ENCODE measurements around the gene THAP7. TPM values are rescaled to one million over a fixed set of nuclear protein-coding genes. Genes with fewer than 3 reads are reported as not detected.
"Not testable (repeated sequence)": the region's sequence is repeated elsewhere in the genome, so short reads cannot be mapped to it uniquely, and the experiment has no call there.

The THAP7 gene
- total RNA-seq, 1 donor from 2014 or later = 12.2 TPM

DNA sequence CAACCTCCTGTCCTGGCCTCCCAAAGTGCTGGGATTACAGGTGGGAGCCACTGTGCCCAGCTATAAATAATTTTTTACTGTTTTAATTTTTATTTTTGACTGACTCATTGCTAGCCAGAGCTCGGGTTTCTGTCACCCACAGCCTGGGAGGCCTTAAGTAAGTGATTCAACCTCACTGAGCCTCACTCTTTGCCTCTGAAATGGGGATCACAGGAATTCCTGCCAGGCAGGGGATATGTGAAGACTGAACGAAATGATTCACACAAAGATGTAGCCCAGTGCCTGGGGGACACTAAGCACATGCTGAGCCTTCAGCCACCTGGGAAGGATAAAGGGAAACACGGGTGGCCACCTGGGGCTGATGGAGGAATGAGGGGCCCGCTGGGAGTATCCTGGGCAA lies 40.0 kb upstream of the THAP7 start:
- Histone ChIP-seq H3K4me1 (ENCODE audit: insufficient read depth, low read length) (peaks cover 40% of the 10 kb centered on the region), H3K79me2 (ENCODE audit: insufficient read depth, low read length) (no peaks in the 10 kb centered on the region), H3K4me2 (ENCODE audit: low read length) (no peak overlapping the region), H3K9ac (ENCODE audit: low read length) (no peak overlapping the region), H3K27me3 (ENCODE audit: insufficient read depth, low read length) (no peaks in the 10 kb centered on the region), H3K4me3 (ENCODE audit: insufficient read depth, low read depth, low read length) (no peak overlapping the region), H2AFZ (ENCODE audit: low read depth, low read length) (no peak overlapping the region), H4K20me1 (ENCODE audit: insufficient read depth, low read length) (no peaks in the 10 kb centered on the region), H3K9me3 (ENCODE audit: insufficient read depth, low read depth, low read length) (no peaks in the 10 kb centered on the region), H3K27ac (ENCODE audit: low read depth, low read length) (no peak overlapping the region), H3K36me3 (ENCODE audit: insufficient read depth, low read length) (no peaks in the 10 kb centered on the region)
- no peak overlapping the region for H3K4me3 Mint-ChIP-seq (ENCODE audit: unreplicated experiment)
- no peaks in the 10 kb centered on the region for H3K9me3 Mint-ChIP-seq (ENCODE audit: unreplicated experiment)
- peak overlapping the region; percentile 34 for H3K27ac Mint-ChIP-seq (ENCODE audit: unreplicated experiment)
- H3K36me3 Mint-ChIP-seq (ENCODE audit: low read depth, unreplicated experiment) = peaks cover 2% of the 10 kb centered on the region
- peaks cover 6% of the 10 kb centered on the region for H3K27me3 Mint-ChIP-seq (ENCODE audit: low read depth, unreplicated experiment)
- peaks cover 41% of the 10 kb centered on the region for H3K4me1 Mint-ChIP-seq (ENCODE audit: low read depth, unreplicated experiment)
- no peak for TF ChIP-seq EZH2 (IDR thresholded peaks at IDR 0.05; ENCODE audit: insufficient read depth, low read length)
- TF ChIP-seq, protein P1, sequence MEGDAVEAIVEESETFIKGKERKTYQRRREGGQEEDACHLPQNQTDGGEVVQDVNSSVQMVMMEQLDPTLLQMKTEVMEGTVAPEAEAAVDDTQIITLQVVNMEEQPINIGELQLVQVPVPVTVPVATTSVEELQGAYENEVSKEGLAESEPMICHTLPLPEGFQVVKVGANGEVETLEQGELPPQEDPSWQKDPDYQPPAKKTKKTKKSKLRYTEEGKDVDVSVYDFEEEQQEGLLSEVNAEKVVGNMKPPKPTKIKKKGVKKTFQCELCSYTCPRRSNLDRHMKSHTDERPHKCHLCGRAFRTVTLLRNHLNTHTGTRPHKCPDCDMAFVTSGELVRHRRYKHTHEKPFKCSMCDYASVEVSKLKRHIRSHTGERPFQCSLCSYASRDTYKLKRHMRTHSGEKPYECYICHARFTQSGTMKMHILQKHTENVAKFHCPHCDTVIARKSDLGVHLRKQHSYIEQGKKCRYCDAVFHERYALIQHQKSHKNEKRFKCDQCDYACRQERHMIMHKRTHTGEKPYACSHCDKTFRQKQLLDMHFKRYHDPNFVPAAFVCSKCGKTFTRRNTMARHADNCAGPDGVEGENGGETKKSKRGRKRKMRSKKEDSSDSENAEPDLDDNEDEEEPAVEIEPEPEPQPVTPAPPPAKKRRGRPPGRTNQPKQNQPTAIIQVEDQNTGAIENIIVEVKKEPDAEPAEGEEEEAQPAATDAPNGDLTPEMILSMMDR (IDR thresholded peaks at IDR 0.05; ENCODE audit: insufficient read depth, low read depth, low read length) = no peak
- no peak for FAIRE-seq
- peak; percentile 52 for DNase-seq (ENCODE audit: low read depth)

DNA sequence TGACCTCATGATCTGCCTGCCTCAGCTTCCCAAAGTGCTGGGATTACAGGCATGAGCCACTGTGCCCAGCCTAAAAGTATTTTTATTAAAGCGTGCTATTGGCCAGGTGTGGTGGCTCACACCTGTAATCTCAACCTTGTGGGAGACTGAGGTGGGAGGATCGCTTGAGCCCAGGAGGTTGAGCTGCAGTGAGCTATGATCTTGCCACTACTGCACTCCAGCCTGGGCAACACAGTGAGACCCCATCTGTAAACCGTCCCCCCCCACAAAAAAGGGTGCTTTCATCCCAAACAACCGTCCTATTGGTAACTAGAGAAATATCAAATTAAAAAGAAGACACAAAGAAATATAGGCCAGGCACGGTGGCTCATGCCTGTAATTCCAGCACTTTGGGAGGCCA lies 37.2 kb upstream of the THAP7 start:
- H3K27me3 Mint-ChIP-seq (ENCODE audit: low read depth, unreplicated experiment); H3K36me3 Mint-ChIP-seq (ENCODE audit: low read depth, unreplicated experiment); H3K4me2 ChIP-seq (ENCODE audit: low read length); H4K20me1 ChIP-seq (ENCODE audit: insufficient read depth, low read length); DNase-seq (ENCODE audit: low read depth); H2AFZ ChIP-seq (ENCODE audit: low read depth, low read length); H3K36me3 ChIP-seq (ENCODE audit: insufficient read depth, low read length); H3K9me3 ChIP-seq (ENCODE audit: insufficient read depth, low read depth, low read length); H3K4me3 ChIP-seq (ENCODE audit: insufficient read depth, low read depth, low read length); H3K79me2 ChIP-seq (ENCODE audit: insufficient read depth, low read length); FAIRE-seq; H3K9ac ChIP-seq (ENCODE audit: low read length); H3K27ac ChIP-seq (ENCODE audit: low read depth, low read length); H3K27me3 ChIP-seq (ENCODE audit: insufficient read depth, low read length); H3K27ac Mint-ChIP-seq (ENCODE audit: unreplicated experiment); H3K9me3 Mint-ChIP-seq (ENCODE audit: unreplicated experiment); H3K4me3 Mint-ChIP-seq (ENCODE audit: unreplicated experiment): not testable (repeated sequence)
- peaks cover 21% of the 10 kb centered on the region for H3K4me1 ChIP-seq (ENCODE audit: insufficient read depth, low read length)
- H3K4me1 Mint-ChIP-seq (ENCODE audit: low read depth, unreplicated experiment) = peaks cover 31% of the 10 kb centered on the region

DNA sequence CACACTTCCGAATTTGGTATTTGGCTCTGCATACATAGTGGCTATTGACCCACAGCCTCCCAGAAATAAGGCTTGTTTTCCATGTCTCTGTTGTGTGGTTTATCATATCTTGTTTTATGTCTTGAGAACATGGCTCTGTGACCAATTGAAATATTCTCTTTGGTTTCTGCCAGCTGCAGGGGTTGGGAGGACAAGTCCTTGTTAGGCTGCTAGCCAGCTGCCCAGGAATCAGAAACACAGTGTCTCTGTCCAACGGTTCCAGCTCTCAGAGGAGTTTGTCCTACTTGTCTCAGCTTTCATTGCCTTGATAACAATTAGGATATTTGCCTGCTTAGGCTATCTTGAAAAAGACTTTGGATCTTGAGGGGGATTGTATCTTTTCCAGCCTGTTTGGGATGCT lies 36.5 kb upstream of the THAP7 start:
- Histone ChIP-seq H4K20me1 (ENCODE audit: insufficient read depth, low read length) (no peaks in the 10 kb centered on the region), H3K4me2 (ENCODE audit: low read length) (no peak overlapping the region), H2AFZ (ENCODE audit: low read depth, low read length) (no peak overlapping the region), H3K9me3 (ENCODE audit: insufficient read depth, low read depth, low read length) (no peaks in the 10 kb centered on the region), H3K27me3 (ENCODE audit: insufficient read depth, low read length) (no peaks in the 10 kb centered on the region), H3K9ac (ENCODE audit: low read length) (no peak overlapping the region), H3K27ac (ENCODE audit: low read depth, low read length) (peak overlapping the region; percentile 44), H3K4me1 (ENCODE audit: insufficient read depth, low read length) (peaks cover 19% of the 10 kb centered on the region), H3K4me3 (ENCODE audit: insufficient read depth, low read depth, low read length) (no peak overlapping the region), H3K79me2 (ENCODE audit: insufficient read depth, low read length) (no peaks in the 10 kb centered on the region), H3K36me3 (ENCODE audit: insufficient read depth, low read length) (no peaks in the 10 kb centered on the region)
- FAIRE-seq (no peak), DNase-seq (ENCODE audit: low read depth) (peak; percentile 26)
- Mint-ChIP-seq H3K27ac (ENCODE audit: unreplicated experiment) (peak overlapping the region; percentile 94), H3K27me3 (ENCODE audit: low read depth, unreplicated experiment) (peaks cover 9% of the 10 kb centered on the region), H3K4me3 (ENCODE audit: unreplicated experiment) (no peak overlapping the region), H3K4me1 (ENCODE audit: low read depth, unreplicated experiment) (peaks cover 27% of the 10 kb centered on the region), H3K36me3 (ENCODE audit: low read depth, unreplicated experiment) (peaks cover 1% of the 10 kb centered on the region), H3K9me3 (ENCODE audit: unreplicated experiment) (no peaks in the 10 kb centered on the region)
- no peak for TF ChIP-seq EZH2 (IDR thresholded peaks at IDR 0.05; ENCODE audit: insufficient read depth, low read length)
- TF ChIP-seq, protein P1 (IDR thresholded peaks at IDR 0.05; ENCODE audit: insufficient read depth, low read depth, low read length) = no peak
